Gastrocnemius medialis (tissue), 4 donors: Measurements from ENCODE around the gene TLK2. TPM values are rescaled to one million over a fixed set of nuclear protein-coding genes. Genes with fewer than 3 reads are reported as not detected.
A peak's percentile ranks its signal among the peaks of the same experiment; 100 is the strongest.

Experiments used
- ATAC-seq, 2 donors: fragments of 150-250 bp; one replicate each; pipeline ENCODE4 v1.9.1; 2016
- DNase-seq, 2 donors: peaks; one replicate each; pipeline ENCODE4 v3.0.0-alpha.2; 2019
- H3K27ac ChIP-seq, 4 donors: fragments of 200-600 bp; sonication (generic); 1 replicate in 1 of 4; 2 replicates in 3 of 4; pipeline ENCODE4 v1.5.1; 2016 to 2018; ENCODE audit warnings: mild to moderate bottlenecking in 2 of 4, moderate library complexity in 1 of 4
- H3K27me3 ChIP-seq, 3 donors: fragments of 200-600 bp; sonication (generic) in 2 of 3; 1 replicate in 1 of 3; 2 replicates in 2 of 3; pipeline versions ENCODE4 v1.5.1 to v1.6.0; 2016 to 2019; ENCODE audit warnings: mild to moderate bottlenecking in 1 of 3, moderate library complexity in 1 of 3
- H3K36me3 ChIP-seq, 2 donors: fragments of 200-600 bp; sonication (generic) in 1 of 2; one replicate each; pipeline ENCODE4 v1.5.1; 2017 to 2018
- H3K4me1 ChIP-seq, 2 donors: fragments of 200-600 bp; sonication (generic) in 1 of 2; one replicate each; pipeline ENCODE4 v1.5.1; 2016 to 2017; ENCODE audit warnings: mild to moderate bottlenecking in 2 of 2
- H3K4me3 ChIP-seq, 4 donors: fragments of 200-600 bp; sonication (generic) in 3 of 4; 1 replicate in 1 of 4; 2 replicates in 3 of 4; pipeline ENCODE4 v1.5.1; 2016 to 2019; ENCODE audit warnings: mild to moderate bottlenecking in 2 of 4
- H3K9me3 ChIP-seq, 3 donors: fragments of 200-600 bp; sonication (generic) in 2 of 3; 1 replicate in 1 of 3; 2 replicates in 2 of 3; pipeline ENCODE4 v1.5.1; 2016 to 2019
- POLR2A ChIP-seq, 2 donors: fragments of 450-650 bp; IDR thresholded peaks; one replicate each; pipeline ENCODE4 v1.6.1; 2017; ENCODE audit warnings: antibody characterized with exemption in 2 of 2, mild to moderate bottlenecking in 2 of 2, moderate library complexity in 2 of 2
- in situ Hi-C, 4 donors: fragments of 200-750 bp; cut with MboI; loops; one replicate each; pipeline versions ENCODE4 v1.15.0 to v1.8.0; 2017; ENCODE audit warnings: low sequenced_read_pairs in 4 of 4
- intact Hi-C: fragments of 100-400 bp; cut with DNase I; formaldehyde crosslinking; loops from one replicate; pipeline ENCODE4 v1.15.1; 2023; ENCODE audit warnings: low total_unique reads
- total RNA-seq, 4 donors: library from RNA; depleted of rRNA; stranded (reverse); fragments of >200 nt; gene quantifications; one replicate each; pipeline versions ENCODE4 v1.1.0 to v1.2.3, GENCODE V29; 2016
- TF ChIP-seq, protein P1 (sequence below), 5 experiments: fragments of 450-650 bp in 3 of 5; fragments of 200-600 bp in 2 of 5; sonication (generic) in 2 of 5; IDR thresholded peaks in 4 of 5; conservative IDR thresholded peaks in 1 of 5; 1 replicate in 4 of 5; 2 replicates in 1 of 5; pipeline ENCODE4 v1.5.1; 2016 to 2019; ENCODE audit warnings: antibody characterized with exemption in 5 of 5, mild to moderate bottlenecking in 3 of 5, moderate library complexity in 3 of 5

Gene TLK2
- total RNA-seq, 4 donors from 2014 or later: 28.7 to 51.1 (median 47.3) TPM

DNA sequence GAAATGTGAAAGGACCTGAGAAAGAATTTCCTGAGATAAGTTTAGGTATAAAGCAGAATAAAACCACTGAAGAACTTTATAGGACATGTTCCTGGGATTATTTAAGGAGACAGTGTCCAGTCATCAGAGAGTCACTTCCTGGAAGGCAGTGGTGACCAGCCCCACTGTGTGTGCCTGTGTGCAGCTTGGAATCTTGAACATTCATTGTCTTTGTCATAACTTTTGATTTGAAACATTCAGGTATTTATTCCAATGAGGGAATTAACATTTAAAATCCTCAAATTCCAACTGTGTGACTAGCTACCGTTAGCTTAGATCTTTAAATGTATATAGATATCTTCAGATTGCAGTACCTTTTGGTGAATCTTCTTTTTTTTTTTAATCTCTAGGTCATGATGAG is 87.2 kb downstream of the TLK2 start:
- Histone ChIP-seq H3K27ac (no peak overlapping the region), H3K36me3 (peaks cover 0 to 28% of the 10 kb centered on the region in 2 donors), H3K4me1 (no peaks in the 10 kb centered on the region), H3K9me3 (no peaks in the 10 kb centered on the region), H3K27me3 (no peaks in the 10 kb centered on the region), H3K4me3 (no peak overlapping the region)
- in situ Hi-C loops (no loop called here), intact Hi-C loops (no loop called here)
- ATAC-seq: no peak
- no peak for DNase-seq
- no peak for TF ChIP-seq POLR2A (IDR thresholded peaks at IDR 0.05)
- TF ChIP-seq, protein P1, sequence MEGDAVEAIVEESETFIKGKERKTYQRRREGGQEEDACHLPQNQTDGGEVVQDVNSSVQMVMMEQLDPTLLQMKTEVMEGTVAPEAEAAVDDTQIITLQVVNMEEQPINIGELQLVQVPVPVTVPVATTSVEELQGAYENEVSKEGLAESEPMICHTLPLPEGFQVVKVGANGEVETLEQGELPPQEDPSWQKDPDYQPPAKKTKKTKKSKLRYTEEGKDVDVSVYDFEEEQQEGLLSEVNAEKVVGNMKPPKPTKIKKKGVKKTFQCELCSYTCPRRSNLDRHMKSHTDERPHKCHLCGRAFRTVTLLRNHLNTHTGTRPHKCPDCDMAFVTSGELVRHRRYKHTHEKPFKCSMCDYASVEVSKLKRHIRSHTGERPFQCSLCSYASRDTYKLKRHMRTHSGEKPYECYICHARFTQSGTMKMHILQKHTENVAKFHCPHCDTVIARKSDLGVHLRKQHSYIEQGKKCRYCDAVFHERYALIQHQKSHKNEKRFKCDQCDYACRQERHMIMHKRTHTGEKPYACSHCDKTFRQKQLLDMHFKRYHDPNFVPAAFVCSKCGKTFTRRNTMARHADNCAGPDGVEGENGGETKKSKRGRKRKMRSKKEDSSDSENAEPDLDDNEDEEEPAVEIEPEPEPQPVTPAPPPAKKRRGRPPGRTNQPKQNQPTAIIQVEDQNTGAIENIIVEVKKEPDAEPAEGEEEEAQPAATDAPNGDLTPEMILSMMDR (IDR thresholded peaks at IDR 0.05 in 4 of 5, conservative IDR thresholded peaks at IDR 0.05 in 1 of 5): no peak

GRCh38 chr17:62566996-62567578 is 88.5 kb downstream of the TLK2 start:
- Histone ChIP-seq H3K4me3 (no peak overlapping the region), H3K36me3 (peaks cover 0 to 28% of the 10 kb centered on the region in 2 donors), H3K4me1 (peaks cover 0 to 2% of the 10 kb centered on the region in 2 donors), H3K27me3 (no peaks in the 10 kb centered on the region), H3K27ac (no peak overlapping the region), H3K9me3 (no peaks in the 10 kb centered on the region)
- in situ Hi-C loops (no loop called here), intact Hi-C loops (no loop called here)
- DNase-seq: no peak
- TF ChIP-seq POLR2A (IDR thresholded peaks at IDR 0.05): no peak
- TF ChIP-seq, protein P1 (IDR thresholded peaks at IDR 0.05 in 4 of 5, conservative IDR thresholded peaks at IDR 0.05 in 1 of 5): no peak
- ATAC-seq: no peak

GRCh38 chr17:62572488-62572887 is 93.9 kb downstream of the TLK2 start:
- no peaks in the 10 kb centered on the region for H3K27me3 ChIP-seq
- peaks cover 2 to 38% of the 10 kb centered on the region in 2 donors for H3K36me3 ChIP-seq
- in situ Hi-C loops (no loop called here), intact Hi-C loops (no loop called here)
- H3K4me3 ChIP-seq: no peak overlapping the region
- H3K27ac ChIP-seq: peak overlapping the region; percentile 23 to 70 (median 26)
- ATAC-seq (no peak), DNase-seq (no peak)
- TF ChIP-seq, protein P1 (IDR thresholded peaks at IDR 0.05 in 4 of 5, conservative IDR thresholded peaks at IDR 0.05 in 1 of 5): no peak
- TF ChIP-seq POLR2A (IDR thresholded peaks at IDR 0.05): no peak
- no peaks in the 10 kb centered on the region for H3K9me3 ChIP-seq
- peaks cover 0 to 19% of the 10 kb centered on the region in 2 donors for H3K4me1 ChIP-seq

DNA sequence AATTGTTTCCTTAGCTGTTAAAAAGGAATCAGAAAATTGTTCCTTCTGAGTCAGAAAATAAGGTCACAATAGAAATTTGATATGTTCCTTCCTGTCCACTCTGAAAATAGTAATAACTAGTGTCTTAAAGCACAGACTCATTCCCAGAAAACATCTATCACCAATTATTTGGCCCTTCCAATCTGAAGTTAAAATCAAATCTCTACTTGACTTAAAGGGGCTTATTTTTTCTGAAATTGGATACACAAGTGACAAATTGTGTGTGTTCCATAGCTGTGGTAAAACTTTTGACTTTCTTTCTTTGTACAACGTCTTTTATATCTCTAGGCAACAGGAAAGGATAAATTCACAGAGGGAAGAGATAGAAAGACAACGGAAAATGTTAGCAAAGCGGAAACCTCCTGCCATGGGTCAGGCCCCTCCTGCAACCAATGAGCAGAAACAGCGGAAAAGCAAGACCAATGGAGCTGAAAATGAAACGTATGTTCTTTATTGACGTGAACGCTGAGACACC is 94.3 kb downstream of the TLK2 start:
- Histone ChIP-seq H3K36me3 (peaks cover 4 to 43% of the 10 kb centered on the region in 2 donors), H3K27ac (peak overlapping the region; percentile 23 to 70 (median 26))

More for the DNA sequence above, 94.3 kb downstream of the TLK2 start:
- in situ Hi-C loops: no loop called here
- intact Hi-C loops: no loop called here
- no peak for DNase-seq
- no peak for ATAC-seq
- TF ChIP-seq, protein P1 (IDR thresholded peaks at IDR 0.05 in 4 of 5, conservative IDR thresholded peaks at IDR 0.05 in 1 of 5): no peak
- no peak for TF ChIP-seq POLR2A (IDR thresholded peaks at IDR 0.05)
- Histone ChIP-seq H3K27me3 (no peaks in the 10 kb centered on the region), H3K9me3 (no peaks in the 10 kb centered on the region), H3K4me3 (no peak overlapping the region), H3K4me1 (peaks cover 0 to 19% of the 10 kb centered on the region in 2 donors)
